NCI-H2196 (cell line): Measurements from ENCODE around the gene NOCT.
"Not testable (repeated sequence)": the region's sequence is repeated elsewhere in the genome, so short reads cannot be mapped to it uniquely, and the experiment has no call there.

Experiments used
- DNase-seq: peaks from one replicate; lab custom pipeline; 2025; ENCODE audit not compliant: unreplicated experiment; lab: John Stamatoyannopoulos, UW

The NOCT gene

DNA sequence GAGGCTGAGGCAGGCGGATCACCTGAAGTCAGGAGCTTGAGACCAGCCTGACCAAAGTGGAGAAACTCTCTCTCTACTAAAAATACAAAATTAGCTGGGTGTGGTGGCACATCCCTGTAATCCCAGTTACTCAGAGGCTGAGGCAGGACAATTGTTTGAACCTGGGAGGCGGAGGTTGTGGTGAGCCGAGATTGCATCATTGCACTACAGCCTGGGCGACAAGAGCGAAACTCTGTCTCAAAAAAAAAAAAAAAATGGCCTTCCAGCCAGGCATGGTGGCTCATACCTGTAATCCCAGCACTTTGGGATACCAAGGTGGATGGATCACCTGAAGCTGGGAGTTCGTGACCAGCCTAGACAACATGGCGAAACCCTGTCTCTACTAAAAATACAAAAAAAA is 7.3 kb upstream of the NOCT start:
- not testable (repeated sequence) for DNase-seq

DNA sequence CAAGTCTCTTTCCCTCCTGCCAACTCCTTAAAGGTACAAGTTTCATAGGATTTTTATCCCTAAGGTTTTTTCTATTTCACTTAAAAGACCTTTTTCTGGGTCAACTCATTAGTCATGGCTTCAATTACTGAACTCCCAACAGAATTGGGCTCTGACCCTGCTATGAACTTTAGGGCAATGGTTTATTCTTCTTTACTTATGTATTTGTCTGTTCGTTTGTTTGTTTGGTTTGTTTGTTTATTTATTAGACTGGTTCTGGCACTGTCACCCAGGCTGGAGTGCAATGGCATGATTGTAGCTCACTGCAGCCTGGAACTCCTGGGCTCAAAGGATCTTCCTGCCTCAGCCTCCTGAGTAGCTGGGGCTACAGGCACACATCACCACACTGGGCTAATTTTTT is 5.9 kb upstream of the NOCT start:
- DNase-seq, result no peak

DNA sequence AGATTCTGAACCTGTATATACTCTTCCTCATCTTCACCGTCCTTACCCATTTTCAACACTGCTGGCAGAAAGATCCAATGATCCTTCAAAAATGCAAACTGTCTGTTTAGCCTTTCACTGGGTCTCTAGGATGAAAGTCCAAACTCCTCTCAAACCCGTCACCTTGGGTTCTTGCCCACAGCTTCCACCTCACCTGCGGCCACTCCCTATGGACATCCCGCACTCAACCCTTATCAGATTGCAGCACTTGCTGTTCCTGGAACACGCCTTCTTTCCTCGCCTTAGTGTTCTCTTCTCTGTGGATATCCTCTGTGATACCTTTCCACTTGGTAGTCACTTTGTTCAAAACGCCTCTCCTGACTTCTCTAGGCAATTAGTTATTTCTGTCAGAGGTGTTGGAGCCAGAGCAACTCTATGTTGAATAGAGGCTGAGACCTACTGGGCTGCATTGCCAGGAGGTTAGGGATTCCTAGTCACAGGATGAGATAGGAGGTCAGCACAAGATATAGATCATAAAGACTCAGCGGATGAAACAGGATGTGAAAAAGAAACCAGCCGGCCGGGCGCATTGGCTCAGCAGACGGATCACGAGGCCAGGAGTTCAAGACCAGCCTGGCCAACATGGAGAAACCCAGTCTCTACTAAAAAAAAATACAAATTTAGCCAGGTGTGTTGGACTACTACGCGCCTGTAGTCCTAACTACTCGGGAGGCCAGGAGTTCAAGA is 4.2 kb upstream of the NOCT start:
- no peak for DNase-seq

DNA sequence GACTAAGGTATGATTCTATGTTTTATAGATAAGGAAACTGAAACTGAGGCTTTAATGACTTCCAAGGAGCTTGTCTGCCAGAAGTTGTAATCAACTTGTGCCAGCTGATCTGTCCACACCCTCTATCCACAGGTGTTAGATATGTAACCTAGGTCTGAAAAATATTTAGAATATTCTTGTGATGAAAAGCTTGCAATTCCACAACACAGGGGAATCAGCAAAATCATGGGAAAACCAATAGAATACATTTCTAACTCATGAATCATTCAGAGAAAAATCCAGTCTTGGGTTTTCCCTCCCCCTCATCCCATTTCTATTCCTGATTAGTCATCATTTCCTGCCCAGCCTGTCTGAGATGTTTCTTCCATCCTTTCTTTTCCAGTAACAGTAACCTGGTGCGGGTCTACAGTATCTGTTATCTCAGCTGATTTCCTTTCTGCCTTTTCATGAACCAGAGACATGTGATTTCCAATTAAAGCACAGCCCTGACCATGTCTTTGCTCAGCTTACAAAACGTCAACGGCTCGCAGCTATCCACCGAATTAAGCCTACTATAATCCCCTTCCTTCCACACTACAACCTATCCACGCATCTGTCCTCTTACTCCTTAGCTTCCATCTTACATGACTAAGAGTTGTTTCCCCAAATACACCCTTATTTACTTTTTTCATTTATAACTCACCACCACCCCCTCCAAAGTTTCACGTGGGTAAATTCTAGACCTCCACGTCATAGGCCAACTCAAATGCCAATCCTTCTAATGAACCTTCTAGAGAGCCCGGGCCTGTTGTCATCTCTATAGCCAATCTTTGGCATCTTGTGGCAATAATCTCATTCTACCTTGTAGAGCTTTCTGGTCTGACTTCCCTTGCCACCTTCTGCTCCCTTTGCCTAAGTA is 961 bp upstream of the NOCT start:
- DNase-seq, result peak; percentile 4

DNA sequence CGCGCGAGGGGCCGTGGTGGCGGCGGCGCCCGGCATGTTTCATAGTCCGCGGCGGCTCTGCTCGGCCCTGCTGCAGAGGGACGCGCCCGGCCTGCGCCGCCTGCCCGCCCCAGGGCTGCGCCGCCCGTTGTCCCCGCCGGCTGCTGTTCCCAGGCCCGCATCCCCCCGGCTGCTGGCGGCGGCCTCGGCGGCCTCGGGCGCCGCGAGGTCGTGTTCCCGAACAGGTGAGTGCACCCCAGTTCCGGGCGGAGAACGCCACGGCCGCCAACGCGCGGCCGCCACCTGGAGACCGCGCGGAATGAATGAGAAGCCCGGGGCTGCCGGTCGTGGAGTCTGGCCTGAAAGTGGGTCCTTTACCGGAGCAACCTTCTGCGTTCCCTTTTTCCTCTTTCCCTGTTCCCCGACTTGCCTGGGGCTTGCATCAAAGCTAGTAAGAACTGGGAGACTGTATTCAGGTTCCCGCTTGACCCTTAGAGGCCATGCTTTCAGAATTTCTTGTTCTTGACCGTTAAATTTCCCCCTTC is 429 bp downstream of the NOCT start:
- no peak for DNase-seq

DNA sequence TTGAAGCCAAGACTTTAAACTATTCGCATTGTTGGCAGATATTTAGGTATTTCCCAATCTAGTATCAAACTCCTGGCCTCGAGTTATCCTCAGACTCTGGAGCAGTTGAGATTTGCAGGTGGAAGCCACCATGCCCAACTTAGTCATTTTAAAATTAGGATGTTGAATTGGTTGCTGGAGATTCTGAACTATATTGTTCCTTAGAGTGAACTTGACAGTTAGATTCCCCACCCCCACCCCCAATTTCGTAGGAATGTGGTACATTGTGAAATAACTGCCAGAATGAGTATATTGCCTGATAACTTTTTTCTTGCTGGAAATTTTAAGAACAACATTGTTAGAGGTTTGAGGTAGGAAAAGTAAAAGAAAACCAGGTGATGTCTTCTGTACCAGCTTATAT is 2.3 kb downstream of the NOCT start:
- DNase-seq, result no peak

DNA sequence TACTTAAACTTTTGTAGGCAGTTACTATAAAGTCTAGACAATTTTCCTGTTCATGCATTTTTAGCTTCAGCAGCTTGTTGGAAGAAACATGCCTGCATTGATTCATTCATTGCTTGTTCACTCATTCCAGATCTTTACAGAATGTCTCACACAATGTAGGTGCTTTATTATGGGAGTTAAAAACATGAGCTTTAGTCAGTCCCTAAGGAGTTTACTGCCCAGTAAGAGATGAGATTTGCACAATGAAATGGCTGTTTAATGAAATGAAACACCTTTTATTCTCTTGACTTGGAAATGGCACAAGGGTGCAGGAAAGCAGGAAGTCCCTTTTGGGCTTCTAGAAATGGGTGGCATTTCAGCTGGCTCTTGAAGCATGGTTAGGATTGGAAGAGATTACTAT is 2.9 kb downstream of the NOCT start:
- DNase-seq, result no peak

DNA sequence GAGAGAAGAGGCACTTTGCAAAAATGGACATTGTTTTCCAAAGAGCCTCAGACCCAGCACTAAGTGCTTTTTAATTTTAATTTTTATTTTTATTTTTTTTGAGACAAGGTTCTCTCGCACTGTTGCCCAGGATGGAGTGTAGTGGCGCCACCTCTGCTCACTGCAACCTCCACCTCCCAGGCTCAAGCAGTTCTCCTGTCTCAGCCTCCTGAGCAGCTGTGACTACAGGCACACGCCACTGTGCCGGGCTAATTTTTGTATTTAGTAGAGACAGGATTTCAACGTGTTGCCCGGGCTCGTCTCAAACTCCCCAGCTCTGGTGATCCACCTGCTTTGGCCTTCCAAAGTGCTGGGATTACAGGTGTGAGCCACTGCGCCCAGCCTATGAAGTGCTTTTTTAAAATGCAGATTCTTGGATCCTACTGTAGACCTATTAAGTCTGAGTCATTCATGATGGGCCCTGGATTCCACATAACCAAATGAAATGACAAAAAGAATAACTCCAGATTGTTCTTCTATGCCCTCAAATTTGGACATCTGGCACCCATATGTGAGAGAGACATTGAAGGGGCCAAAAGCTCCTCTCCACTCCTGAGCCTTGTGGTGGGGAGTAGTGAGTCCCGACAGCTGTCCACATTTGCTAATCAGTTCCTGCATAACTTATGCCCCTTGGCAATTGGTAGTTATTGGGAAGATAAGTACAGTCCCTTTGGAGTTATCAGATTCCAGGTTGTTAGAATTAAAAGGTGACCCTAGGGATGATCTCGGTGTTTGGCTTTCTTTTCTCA is 3.6 kb downstream of the NOCT start:
- DNase-seq, result no peak

DNA sequence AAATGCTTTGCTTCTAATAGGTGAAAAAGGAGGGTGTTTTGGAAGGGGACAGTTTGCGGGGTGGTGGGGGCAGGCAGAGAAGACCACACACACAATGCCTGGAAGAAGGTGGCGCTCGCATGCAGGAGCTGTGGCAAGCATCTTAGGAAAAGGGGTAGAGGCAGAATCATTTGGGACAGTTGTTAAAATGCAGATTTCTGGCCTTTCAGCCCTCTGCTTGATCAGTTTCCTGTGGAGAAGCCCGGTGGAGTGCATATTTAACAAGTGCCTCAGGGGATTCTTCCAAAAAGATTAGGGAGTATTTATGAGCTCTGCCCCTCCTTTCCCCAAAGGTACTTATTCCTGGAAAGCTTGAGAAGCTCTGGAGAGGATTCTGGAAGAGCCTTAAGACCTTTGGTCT is 4.8 kb downstream of the NOCT start:
- no peak for DNase-seq

DNA sequence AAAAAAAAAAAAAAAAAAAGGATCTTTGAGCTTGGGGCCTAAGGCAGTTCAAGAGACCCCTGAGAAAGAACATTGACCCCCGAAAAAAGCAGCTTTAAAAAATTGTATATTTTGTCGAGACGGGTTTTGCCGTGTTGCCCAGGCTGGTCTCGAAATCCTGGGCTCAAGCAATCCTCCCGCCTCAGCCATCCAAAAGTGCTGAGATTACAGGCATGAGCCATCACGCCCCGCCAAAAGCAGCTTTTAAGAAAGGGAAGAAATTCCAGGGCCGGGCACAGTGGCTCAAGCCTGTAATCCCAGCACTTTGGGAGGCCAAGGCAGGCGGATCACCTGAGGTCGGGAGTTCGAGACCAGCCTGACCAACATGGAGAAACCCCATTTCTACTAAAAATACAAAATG is 5.5 kb downstream of the NOCT start:
- DNase-seq, result not testable (repeated sequence)

DNA sequence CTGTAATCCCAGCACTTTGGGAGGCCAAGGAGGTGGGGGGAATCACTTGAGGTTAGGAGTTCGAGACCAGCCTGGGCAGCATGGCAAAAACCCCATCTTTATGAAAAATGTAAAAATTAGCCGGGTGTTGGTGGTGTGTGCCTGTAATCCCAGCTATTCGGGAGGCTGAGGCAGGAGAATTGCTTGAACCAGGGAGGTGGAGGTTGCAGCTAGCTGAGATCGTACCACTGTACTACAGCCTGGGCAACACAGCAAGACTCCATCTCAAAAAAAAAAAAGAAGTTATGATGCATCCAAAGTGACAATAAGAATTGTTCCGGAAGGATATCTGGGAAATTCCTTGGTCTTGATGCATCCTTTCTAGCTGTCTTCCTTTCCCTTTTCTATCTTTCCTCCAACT is 7.3 kb downstream of the NOCT start:
- no peak for DNase-seq

DNA sequence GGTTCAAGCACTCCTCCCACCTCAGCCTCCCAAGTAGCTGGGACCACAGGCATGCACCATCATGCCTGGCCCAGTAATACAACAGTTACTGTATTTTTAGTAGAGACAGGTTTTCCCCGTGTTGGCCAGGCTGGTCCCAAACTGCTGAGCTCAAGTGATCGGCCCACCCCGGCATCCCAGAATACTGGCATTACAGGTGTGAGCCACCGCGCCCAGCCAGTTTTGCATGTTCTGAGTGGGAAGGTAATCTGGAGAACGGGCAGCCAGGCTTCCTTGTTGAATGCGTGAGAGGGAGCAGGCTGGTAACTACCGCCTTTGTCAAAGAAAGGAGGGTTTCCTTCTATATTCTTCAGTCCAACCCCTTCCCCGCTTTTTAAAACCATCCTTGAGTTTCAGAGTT is 9.1 kb downstream of the NOCT start:
- no peak for DNase-seq

DNA sequence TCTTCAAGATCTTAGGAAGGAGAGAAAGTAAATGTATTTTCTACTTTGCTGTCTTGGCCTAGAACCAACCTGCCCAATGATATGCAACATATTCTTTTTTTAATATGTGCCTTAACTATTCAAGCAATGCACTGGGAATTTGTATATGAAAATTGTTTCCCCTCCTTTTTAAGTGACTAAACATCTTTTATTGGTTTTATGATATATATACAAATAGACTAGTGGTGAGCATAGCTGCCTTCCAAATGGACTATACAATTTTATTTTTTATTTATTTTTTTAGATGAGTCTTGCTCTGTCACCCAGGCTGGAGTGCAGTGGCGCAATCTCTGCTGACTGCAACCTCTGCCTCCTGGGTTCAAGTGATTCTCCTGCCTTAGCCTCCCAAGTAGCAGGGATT is 10.3 kb downstream of the NOCT start:
- DNase-seq, result no peak

DNA sequence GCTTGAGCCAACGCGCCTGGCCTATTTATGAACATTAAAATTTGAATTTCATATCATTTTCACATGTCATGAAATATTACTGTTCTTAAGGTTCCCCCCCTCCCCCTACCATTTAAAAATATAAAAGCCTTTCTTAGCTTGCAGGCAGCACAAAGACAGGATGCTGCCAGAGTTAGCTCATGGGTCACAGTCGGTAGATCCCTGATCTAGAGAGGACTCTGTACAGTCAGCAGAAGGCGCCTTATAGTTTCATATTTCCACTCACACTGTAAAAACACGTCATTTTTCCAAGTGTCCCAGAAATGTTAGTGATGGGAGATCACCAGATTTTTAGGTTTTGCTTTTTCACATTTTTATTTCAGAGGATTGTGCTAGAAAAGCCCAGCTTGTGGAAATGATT is 12.2 kb downstream of the NOCT start:
- no peak for DNase-seq

DNA sequence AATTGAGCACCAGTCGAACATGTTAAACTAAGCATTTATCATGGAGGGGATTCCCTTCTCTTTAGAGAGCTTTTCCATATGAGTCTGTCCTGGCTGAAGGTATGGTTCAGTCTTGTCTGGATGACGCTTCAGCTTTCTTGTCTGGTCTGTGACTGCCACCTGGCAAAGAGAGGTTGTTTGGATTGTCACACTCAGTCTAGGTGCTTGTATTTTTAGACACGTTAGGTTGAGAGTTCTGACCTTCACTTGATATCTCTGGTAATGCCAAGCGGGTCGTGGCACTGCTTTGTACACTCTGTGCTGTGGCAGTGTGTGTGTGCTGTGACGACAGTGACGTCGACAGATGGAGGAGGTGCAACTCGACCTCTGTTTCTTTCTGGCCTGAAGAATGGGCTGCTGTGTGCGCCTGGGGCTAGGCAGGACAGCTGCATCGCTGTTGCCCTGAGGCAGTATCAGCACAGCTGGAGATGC is 12.6 kb downstream of the NOCT start:
- peak; percentile 32 for DNase-seq

DNA sequence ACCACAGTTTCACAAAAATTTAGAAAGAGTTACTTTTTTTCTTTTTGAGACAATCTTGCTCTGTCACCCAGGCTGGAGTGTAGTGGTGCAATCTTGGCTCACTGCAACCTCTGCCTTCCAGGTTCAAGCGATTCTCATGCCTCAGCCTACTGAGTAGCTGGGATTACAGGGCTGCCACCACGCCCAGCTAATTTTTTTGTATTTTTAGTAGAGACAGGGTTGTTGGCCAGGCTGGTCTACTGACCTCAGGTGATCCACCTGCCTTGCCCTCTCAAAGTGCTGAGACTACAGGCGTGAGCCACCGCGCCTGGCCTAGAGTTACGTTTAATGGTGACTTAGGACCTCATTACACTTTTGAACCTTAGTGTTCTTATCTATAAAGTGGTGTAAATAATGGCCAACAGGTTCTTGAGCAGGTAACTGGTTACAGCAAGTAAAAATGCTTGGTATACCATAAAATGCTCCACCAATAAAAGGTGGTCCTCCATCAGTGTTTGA is 14.3 kb downstream of the NOCT start:
- DNase-seq, result not testable (repeated sequence)

DNA sequence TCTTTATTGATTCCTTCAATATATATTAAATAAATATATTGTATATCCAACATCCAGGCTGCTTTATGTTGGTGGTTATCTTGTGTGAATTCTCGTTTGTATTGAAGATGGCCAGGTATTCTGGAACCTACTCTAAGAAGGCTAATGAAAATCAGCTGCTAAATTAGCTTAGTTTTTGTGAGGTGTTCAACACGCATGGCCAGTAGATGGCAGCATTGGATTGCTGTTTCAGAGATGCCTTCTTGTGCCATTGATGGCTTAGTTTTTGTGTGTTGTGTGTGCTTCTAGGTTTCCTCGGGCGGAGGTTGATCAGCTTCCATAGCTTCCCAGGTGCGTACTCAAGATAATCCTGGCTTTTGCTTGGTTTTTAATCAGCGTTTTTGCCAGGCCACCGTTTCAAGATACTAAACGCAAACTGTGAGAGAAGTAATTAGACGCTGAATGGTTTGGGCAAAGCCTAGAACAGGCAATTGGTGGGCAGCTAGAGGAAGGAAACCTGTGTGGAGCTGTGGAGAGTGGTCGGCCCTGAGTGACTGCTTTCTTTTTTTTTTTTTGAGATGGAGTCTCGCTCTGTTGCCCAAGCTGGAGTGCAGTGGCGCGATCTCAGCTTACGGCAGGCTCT is 15.1 kb downstream of the NOCT start:
- peak; percentile 68 for DNase-seq

DNA sequence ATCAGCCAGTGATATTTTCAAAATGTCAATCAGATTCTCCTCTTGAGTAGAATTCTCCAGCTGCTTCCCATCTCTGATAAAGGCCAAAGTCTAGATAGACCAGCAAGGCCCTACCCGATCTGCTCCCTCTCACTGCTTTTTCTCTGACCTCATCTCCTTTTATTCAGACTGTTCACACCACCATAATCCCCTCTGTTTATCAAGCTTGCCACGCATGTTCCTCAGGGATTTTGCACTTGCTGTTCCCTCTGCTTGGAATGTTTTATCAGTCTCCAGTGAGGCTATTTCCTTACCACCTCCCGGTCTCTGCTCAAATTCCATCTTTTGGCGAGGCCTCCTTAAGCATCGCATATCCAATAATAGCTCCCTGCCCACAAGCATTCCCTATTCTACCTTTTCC is 20.1 kb downstream of the NOCT start:
- no peak for DNase-seq

DNA sequence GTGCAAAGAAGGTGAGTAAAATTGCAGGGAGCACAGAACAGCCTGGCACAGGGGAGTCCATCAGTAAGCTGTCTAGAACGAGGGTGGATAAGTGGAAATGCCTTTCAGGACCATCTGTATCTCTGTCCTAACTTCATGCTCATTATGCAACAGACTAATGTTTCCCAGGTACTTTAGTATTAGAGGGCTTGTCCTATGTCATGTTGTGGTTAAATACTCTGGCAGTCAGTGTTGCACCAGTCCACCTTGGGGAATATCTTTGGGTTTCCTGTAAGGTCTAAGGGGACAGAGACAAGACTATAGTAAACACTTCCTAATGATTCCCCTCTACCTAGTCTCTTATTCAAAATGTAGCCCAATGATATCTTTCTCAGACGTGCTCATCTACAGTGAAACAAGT is 21.3 kb downstream of the NOCT start:
- DNase-seq, result no peak

DNA sequence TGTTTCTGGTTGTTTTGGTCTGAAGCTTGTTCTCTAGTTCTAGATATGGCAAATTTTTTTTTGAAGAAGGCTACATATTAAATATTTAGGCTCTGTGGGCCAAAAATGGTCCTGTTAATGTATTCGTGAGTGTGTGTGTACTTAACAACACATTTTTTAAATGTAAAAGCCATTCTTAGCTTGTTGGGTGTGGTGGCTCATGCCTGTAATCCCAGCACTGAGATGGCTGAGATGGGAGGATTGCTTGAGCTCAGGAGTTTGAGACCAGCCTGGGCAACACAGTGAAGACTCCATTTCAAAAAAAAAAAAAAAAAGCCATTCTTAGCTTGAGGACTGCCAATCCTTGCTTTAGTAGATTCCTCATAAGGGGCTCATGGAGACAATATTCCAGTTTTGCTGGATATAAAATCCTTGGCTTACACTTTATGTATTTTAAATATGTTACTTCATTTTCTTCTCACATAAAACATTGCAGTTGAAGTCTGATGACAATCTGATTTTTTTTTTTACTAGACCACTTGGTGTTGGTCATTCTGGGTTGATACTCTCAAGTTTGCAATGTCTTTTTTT is 23.4 kb downstream of the NOCT start:
- DNase-seq, result no peak
